ENCODE data around the gene CITED1.

GRCh38 chrX:72326605-72327300, 21.0 kb upstream of the CITED1 start:
- TF ChIP-seq EZH2 (IDR thresholded peaks at IDR 0.05; ENCODE audit: low read length, unreplicated experiment) (no peak), CTCF (conservative IDR thresholded peaks at IDR 0.05; ENCODE audit: low read depth, low read length) (no peak)

Data from PC-3 (cell line).